Measurements from ENCODE around the gene FNDC11.

FNDC11 gene

GRCh38 chr20:63529180-63529860 is 24.6 kb upstream of the FNDC11 start:
- TF ChIP-seq CTCF (IDR thresholded peaks at IDR 0.05; ENCODE audit: insufficient read depth, low read length, poor library complexity, severe bottlenecking): no peak
- DNase-seq (ENCODE audit: extremely low read depth, insufficient read length): peak; percentile 30
- H3K4me3 ChIP-seq (replicated peaks; ENCODE audit: low read depth, low read length): no peak overlapping the region
- H3K27me3 ChIP-seq (replicated peaks; ENCODE audit: control insufficient read depth, insufficient read depth, low read length): no peaks in the 10 kb centered on the region
- no peaks in the 10 kb centered on the region for H3K36me3 ChIP-seq (ENCODE audit: control insufficient read depth, insufficient read depth, low read length)

GRCh38 chr20:63529861-63530787 is 23.8 kb upstream of the FNDC11 start:
- no peak for TF ChIP-seq CTCF (IDR thresholded peaks at IDR 0.05; ENCODE audit: insufficient read depth, low read length, poor library complexity, severe bottlenecking)
- H3K4me3 ChIP-seq (replicated peaks; ENCODE audit: low read depth, low read length): no peak overlapping the region
- no peaks in the 10 kb centered on the region for H3K27me3 ChIP-seq (replicated peaks; ENCODE audit: control insufficient read depth, insufficient read depth, low read length)
- peak; percentile 10 for DNase-seq (ENCODE audit: extremely low read depth, insufficient read length)
- H3K36me3 ChIP-seq (ENCODE audit: control insufficient read depth, insufficient read depth, low read length): no peaks in the 10 kb centered on the region

- Histone ChIP-seq H3K36me3 (ENCODE audit: control insufficient read depth, insufficient read depth, low read length) (no peaks in the 10 kb centered on the region), H3K4me3 (replicated peaks; ENCODE audit: low read depth, low read length) (no peak overlapping the region), H3K27me3 (replicated peaks; ENCODE audit: control insufficient read depth, insufficient read depth, low read length) (no peaks in the 10 kb centered on the region)
- DNase-seq (ENCODE audit: extremely low read depth, insufficient read length): no peak
- no peak for TF ChIP-seq CTCF (IDR thresholded peaks at IDR 0.05; ENCODE audit: insufficient read depth, low read length, poor library complexity, severe bottlenecking)
These were observed 23.2 kb upstream of the FNDC11 start for GRCh38 chr20:63530788-63531160.

GRCh38 chr20:63531686-63532448 is 22.1 kb upstream of the FNDC11 start:
- peak; percentile 12 for DNase-seq (ENCODE audit: extremely low read depth, insufficient read length)
- no peaks in the 10 kb centered on the region for H3K27me3 ChIP-seq (replicated peaks; ENCODE audit: control insufficient read depth, insufficient read depth, low read length)
- no peak overlapping the region for H3K4me3 ChIP-seq (replicated peaks; ENCODE audit: low read depth, low read length)
- no peak for TF ChIP-seq CTCF (IDR thresholded peaks at IDR 0.05; ENCODE audit: insufficient read depth, low read length, poor library complexity, severe bottlenecking)
- no peaks in the 10 kb centered on the region for H3K36me3 ChIP-seq (ENCODE audit: control insufficient read depth, insufficient read depth, low read length)

GRCh38 chr20:63532449-63532971 is 21.4 kb upstream of the FNDC11 start:
- H3K4me3 ChIP-seq (replicated peaks; ENCODE audit: low read depth, low read length): no peak overlapping the region
- no peaks in the 10 kb centered on the region for H3K27me3 ChIP-seq (replicated peaks; ENCODE audit: control insufficient read depth, insufficient read depth, low read length)
- no peaks in the 10 kb centered on the region for H3K36me3 ChIP-seq (ENCODE audit: control insufficient read depth, insufficient read depth, low read length)
- DNase-seq (ENCODE audit: extremely low read depth, insufficient read length): peak; percentile 10
- no peak for TF ChIP-seq CTCF (IDR thresholded peaks at IDR 0.05; ENCODE audit: insufficient read depth, low read length, poor library complexity, severe bottlenecking)
